UCSD-AML1 (cell line): ENCODE data around the gene KCNJ1.

Experiments
- DNase-seq: peaks from one replicate; lab custom pipeline; 2025; ENCODE audit not compliant: unreplicated experiment; lab: John Stamatoyannopoulos, UW

Gene KCNJ1

DNA sequence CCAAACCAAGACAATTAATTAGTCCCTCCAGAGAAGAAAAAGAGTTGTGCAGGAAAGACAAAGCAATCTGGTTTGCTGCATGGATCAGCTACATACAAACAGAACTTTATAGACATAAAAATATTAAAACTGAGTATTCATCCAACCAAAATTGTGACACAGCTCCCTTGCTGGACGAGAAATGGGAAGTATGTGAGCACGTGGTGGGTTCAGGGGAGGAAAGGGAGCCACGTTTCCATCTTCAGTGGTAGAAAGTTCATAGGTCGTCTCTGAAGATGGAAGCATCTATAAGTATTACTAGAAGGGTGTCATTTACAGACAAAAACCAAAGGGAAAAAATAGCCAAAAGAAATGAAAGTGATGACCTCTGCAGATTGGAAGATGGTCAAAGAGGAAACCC is 17.0 kb upstream of the KCNJ1 start:
- no peak for DNase-seq

DNA sequence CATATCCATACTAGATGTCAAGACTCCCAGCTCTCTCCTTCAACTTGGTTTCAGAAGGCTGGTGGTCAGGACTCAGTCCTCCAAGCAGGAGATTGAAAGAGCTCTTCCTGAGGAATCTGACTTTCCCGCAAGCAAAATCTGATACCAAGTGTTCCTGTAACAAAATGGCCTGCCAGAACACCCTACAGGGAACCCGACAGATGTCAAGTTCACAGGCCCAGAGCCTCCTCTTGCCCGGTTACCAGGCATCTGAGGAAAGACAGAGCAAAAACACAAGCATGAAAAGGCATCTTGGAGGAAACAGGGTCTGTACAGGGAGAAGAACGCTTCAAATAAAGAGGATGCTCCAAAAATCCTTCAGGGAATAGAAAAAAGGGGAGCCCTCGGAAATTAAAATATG is 15.4 kb upstream of the KCNJ1 start:
- DNase-seq, result no peak

DNA sequence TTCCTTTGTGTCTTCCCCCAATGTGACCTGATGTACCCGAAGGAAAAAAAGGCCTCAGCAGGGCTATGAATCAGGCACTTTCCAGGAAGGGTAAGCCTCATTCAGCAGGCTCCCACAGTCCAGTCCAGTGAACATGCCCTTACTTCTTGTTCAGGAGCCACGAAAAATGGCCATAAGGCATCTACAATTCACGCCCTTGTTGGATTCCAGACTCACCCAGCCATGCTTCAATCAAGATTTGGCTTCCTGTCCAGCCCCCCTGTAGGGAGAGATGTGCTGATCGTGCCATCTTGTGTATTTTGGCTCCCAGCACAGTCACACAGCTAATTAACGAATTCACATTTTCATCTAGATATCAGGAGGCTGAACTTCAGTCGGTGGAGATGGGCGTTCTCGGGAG is 14.1 kb upstream of the KCNJ1 start:
- no peak for DNase-seq

DNA sequence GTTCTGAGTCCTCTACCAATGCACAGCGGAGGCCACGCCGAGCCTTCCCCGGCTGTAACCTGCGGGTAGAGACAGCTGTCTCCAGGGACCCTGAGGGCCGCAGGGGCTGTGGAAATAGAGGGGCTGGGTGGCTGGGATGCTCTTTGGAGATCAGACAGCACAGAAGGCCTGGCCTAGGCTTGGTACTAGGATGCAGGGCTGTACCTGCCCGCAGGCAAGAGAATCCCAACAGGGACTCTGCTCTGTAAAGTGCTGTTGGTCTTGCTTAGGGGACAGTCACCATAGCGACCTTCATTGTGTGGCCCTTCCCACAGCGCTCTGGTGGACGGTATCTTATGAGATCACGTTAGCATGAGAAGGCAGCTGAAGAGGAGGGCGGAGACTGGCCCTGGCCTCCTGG is 12.7 kb upstream of the KCNJ1 start:
- DNase-seq, result no peak

DNA sequence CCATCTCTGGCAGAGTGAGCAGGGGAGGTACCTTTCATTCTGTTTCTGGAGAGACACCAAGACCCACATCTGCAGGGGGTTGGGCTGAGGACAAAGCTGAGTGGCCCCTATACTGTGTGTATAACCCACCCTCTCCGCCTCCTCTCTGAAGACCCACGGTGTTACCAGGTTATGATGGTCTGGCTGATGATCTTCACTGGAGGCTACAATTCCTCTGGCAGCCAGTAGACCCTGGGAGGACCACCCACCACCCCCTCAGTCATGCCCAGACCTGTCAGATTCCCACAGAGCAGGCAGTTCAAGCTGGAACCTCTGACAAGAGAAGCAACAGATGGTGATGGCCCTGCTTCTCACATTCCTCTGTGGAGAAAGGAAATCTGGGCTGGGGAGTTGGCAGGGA is 11.4 kb upstream of the KCNJ1 start:
- no peak for DNase-seq

DNA sequence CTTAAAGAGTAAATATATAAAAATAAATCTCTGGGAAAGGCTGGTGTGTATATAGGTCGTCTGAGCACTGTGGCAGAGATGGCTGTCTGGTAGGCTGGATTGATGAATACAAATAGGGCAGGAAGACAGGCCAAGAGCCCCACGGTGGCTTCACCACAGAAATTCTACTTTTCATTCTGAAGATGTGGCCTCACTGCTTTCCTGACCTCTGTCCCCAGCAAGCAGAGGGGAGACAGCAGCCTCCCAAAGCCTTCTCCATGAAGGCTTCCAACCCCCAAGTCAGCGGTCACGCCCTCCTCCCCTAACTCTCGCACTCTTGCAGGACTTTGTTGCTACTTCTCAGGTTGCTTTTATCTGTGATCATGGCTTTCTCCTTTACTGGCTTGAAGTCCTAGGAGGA is 10.6 kb upstream of the KCNJ1 start:
- no peak for DNase-seq

DNA sequence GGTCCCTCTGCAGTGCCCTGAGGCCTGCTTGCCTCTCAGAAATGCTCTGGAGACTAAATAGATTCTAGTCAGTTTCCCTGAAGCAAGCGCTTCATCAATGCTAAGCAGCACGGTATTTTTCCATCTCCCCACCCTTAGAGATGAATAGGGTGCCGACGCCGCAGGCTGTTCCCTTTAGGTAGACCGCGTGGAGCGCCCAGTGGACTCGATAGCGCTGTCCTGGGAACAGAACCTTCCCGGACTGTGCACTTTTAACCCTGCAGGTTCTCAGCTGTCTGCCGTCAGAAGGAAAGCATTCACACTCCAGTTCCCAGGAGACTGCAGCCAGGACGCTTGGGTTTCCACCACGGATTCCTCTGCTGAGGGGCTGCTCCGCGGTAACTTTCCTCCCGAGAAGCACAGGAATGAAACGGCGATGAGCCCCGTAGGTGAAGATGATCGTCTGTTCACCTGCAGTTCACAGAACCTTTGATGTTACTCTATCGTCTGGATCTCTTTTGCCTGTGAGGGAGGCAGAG is 9.1 kb upstream of the KCNJ1 start:
- DNase-seq, result no peak

DNA sequence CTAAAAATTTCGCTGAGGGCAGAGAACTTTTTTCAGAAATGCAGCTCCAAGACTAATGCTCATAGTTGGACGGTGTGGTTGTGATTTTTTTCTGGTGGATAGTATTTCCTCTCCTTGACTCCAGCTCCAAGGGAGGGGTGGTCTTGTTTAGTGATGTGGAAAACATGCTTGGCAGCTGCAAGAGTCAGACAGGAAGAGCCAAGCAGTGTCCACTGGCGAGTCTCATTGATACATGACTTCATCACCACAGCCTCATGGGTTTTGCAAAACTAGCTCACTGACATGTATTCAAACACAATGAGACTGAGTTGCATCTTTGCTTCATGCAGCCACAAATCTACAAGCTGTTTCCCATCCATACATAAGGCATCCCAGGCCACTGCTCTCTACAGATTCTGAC is 7.3 kb upstream of the KCNJ1 start:
- DNase-seq, result no peak

DNA sequence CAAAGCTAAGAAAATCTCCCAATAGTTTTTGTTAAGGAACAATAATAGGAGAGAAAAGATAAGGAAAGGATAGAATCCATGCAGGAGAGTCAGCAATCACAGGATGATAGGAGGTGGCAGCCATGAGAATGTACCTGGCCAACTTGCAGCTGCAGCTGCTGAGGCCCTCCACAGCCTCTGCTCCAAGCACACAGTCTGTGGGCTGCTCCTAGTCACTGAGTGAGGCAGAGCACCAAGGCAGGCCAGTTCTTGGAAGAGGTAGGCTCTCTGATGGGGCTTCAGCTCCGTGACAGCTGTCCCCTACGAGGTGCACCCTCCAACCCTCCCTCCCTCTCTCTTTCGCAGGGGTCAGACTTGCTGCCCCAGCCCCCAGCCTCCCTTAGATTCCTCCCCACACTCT is 5.5 kb upstream of the KCNJ1 start:
- DNase-seq, result no peak

DNA sequence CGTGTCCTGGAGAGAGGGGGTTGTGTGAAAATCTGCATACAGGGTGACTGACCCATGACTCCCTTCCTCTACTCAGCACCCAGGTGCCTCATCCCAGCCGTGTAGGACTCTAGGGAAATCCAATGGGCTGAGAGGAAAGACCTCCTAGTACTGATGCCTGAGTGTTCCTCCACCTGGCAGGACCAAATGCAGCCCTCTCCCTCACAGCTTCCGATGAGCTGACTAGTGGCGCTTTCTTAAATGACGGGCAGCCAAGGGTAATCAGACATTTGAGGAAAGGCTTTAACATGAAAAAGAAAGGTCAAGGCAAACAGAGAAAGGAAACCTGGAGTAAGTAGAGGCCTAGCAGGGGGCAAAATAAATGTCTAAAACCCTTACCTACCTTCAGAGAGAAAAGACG is 5.0 kb upstream of the KCNJ1 start:
- no peak for DNase-seq

DNA sequence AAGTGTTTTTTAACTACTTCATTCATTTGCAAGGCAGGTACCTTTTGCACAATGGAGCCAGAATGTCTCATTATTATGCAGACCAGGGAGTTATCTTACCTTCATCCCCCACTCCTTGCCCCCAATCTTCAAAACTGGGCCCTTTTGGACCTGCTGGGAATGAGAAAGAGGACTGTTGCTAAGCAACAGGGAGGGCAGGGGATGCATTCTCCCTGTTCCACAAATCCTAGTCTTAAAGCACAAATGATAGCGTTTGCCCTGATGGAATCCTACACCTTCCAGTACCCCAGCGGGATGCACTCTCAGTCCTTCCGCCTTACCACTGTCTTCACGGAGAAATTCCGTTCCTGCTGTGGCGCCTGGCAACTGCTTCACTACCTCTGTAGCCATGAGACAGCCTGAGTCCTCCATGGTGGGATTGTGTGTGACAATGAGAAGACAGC is 4.1 kb upstream of the KCNJ1 start:
- DNase-seq, result no peak

DNA sequence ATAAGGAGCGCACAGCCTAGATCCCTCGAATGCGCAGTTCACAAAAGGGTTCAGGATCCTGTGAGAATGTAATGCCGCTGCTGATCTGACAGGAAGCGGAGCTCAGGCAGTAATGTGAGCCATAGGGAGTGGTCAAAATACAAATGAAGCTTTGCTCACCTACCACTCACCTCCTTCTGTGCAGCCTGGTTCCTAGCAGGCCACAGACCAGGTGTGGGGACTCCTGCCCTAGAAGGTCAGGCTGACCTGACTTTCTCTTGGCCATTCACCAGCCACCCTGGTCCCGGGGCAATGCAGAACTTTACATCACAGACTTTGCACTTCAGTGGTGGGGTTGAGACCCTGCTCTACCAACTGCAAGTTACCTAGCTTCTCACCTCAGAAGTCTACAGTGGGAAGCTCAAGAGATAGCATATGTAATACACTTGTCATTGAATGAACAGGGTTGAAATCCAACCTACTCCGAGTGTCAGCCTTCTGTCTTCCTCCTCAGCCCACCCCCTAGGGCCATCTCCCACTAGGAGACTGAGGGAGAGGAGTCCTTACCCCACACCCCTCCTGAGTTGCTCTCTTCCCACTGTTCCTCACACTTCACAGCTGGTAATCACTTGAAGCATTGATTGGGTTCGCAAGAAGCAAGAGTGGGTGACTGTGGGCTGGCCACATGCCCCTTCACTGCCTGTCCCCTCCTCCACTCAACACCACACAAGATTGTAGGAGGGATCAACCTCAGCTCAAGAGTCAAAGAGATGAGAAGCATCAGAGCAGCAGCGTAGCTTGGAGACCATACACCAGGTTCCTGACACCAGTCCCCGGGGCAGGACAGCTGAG is 2.0 kb upstream of the KCNJ1 start:
- no peak for DNase-seq

DNA sequence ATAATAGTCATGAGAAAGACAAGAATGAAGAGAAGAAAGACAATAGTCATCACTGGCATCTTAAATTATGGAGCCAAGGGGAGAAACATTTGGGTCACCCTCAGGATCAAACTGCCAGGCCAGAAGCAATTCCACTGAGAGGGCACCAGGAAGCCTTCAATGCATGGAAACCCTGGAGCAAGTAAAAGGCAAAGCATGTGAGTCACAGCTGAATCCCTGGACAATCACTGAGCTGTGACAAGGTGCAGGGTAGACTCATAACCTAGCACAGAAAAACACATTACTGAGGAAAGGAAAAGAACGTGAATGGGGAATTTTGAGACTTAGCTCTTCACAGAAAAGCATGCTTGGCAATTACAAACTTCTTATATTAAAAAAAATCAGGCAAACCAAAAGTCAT is 1.6 kb downstream of the KCNJ1 start:
- no peak for DNase-seq

DNA sequence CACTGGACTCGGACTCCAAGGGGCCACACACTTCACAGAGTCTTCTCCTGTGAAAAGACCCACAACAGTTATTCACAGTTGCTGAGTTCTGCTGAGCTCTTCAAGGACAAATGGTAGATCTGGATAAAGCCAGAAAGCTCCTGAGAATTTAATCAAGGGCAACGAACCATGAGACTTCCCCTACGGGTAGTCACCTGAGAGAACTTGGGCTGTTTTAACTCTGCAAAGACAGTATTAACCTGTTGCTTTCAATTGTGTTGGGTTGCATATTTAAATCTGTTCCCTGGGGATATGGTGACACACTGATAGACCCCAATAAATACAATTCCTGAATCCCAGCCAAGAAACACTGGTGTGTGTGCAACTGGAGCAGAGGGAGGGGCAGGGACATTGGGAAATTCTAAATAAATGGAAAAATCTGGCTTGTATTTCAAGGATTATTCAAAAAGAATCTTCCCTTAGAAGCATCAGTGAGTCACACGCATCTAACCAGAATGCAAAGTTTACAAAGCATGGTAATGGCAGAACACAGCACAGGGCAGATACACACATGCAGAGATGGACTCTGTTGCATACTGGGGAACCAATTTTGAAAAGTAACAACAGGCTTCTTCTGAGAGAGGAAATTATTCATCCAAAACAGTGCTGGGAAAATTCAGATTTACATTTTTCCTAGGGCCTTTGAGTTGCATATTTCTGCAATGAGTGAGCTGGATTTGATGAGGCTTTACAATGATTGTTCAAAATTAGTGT is 4.0 kb downstream of the KCNJ1 start:
- no peak for DNase-seq

DNA sequence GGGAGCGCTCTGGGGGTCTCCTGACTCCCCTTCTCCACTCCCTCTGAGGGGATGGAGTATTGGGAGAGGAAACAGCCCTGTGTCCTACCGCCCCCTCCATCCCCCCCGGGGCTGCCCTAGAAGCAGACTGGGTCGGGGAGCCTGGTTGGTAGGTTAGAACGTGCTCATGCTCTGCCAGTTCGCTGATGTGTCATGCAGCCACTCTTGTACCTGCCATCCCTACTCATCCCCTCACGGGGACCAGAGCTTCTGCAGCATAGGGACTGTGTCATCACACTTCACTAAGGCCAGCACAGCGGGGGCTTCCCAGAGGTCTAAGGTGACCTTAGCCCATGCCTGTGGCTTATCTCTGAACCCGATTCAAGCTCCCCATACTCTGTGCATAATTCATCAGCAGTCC is 4.7 kb downstream of the KCNJ1 start:
- no peak for DNase-seq

DNA sequence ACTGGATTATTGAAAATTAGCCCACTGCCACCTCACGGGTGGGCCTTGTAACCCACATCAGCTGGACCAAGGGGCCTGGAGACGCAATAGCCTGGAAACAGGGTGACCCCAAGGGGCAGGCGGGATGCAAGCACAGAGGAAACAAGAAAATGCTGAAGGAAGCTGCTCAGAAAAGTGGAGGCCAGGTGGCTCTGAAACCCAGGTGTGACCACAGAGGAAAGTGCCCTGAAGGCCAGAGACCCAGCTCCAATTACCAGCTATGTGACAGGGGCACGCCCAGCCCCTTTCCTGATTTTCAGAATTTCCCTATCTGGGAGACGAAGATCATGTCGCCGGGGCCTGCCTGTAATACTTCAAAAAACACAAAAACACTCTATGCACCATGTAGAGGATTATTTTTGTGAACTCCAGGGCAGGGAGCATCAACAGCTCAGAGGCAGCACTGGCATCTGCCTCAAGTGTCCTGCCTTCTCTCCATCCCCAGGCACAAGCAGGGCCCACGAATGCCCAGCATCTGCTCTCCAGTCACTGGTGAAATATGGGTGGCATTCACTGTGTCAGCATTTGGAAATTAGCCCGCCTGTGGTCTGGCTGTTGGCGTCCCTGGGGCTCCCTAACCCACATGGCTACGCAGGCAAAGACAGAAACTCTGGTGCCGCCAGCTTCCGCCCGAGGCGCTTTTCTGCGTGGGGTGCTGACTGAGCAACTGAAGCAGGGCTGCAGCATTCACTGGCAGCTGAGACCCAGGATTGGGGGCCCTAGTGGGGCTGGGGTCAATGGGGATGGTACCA is 6.3 kb downstream of the KCNJ1 start:
- DNase-seq, result peak; percentile 59

DNA sequence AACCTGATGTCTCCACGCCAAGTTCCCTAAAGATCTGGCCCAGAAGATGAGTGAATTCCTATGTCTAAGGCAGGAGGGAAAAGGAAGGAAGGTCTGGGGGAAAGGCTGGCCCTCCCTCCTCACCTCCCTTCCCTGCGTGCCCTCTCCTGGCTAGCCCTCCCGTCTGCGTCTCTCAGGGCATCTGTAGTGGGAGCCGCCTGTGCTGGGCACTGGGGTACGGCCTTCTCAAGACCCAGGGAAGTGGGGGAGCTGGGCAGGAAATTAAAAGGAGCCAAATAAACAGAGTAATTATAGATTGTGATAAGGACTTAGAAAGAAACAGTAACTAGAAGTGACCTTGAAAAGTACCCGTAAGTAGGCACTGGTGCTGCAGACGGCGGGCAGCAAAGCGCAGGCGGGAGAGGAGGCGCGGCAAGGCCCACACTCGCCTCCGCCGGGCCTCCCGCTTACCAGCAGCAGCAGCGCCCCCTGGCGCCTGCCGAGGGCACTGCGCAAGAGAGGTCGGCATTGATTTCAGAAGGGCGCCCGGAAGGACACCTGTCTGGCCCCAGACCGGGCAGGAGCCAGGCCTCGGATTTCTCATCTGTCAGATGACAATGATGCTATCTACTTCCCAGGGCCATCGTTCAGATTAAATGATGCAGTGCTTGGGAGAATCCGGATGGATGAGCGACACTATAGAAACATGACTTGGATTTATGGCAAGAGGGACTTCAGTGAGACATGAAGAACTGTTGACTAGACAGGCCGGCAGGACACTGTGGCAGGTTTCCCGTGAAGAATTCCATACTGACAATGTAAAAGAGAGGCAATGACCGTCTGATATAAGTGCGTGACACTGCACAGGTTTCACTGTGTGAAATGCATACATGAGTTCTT is 7.3 kb downstream of the KCNJ1 start:
- DNase-seq, result peak; percentile 79

DNA sequence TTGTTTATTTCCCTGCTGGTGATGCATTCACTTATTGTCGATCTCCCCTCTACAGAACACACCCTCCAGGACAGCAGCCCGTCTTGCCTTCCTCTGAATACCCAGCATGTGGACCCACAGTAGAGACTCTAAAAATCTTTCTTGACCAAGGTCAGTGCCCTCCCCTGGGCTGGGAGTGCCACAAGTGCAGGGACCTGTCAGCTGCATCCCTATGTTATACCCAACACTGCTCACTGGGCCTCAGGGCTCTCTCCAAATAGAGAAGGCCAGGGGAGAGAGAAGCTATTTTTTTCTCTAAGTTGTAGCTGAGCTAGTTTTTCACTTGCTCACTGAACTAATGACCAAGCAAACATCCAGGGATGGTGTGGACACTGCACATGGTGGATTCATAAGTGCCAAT is 9.8 kb downstream of the KCNJ1 start:
- DNase-seq, result no peak

DNA sequence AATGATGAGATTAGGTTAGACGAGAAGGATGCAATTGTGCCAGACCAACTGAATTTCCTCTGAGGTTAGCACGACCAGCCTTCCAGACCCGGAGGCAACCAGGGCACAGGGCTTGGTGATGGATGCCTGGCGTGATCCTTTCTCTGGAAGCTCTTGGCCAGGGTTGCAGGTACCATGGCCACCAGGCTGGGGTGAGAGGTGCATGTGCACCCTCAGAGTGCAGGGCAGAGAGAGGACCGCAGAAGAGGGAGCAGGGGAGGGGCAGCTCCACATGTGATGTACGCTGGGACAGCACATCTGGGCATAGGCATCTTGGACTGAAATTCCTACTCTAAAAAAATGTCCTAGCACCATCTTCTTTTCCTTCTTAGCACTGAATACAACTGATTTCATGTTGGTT is 10.9 kb downstream of the KCNJ1 start:
- DNase-seq, result no peak

DNA sequence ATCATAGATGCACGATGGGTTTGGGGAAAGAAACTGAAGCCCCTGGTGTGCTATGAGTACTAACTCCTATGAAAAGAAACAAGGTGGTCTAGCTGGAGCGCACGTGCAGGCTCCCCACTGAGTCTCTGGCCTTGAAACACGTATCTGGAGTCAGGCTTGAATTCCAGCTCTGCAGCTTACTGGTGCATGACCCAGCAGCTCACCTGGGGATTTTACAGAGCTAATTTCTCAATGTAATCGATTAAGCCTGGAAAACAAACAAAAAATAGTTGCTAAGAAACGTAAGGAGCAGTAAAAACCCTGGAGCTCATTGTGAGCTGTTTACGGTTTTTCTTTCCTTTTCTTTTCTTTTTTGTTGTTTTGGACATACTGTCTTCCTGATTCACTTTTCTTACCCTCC is 12.3 kb downstream of the KCNJ1 start:
- DNase-seq, result no peak

DNA sequence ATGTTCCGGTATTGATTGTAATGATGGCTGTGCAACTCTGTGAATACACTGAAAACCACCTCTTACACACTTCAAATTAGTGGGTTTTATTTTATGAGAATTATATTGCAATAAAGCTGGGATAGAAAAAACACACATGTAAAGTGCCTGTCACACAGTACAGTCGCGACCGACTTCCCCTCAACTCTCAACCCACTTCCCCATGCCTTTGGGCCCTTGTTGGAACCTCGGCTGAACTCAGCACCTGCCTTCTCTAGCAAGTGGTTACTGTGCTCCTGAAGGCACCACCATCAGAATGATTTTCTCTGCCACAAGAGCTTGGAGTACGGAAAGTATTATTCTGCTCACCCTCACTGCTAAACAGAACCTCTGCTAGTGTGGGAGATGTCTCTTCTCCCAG is 13.5 kb downstream of the KCNJ1 start:
- peak; percentile 27 for DNase-seq
